ENCODE measurements around the gene SLC23A1.

GRCh38 chr5:139408191-139408590 lies 25.1 kb upstream of the SLC23A1 start:
- TF ChIP-seq POLR2A (IDR thresholded peaks at IDR 0.05) (no peak), CTCF (IDR thresholded peaks at IDR 0.05) (no peak)
